GM23338 (cell line): ENCODE measurements around the gene SH3RF3.

Experiments
- CREB1 ChIP-seq: fragments of 250-450 bp; sonication (Bioruptor Pico); IDR thresholded peaks from 2 replicates; pipeline ENCODE4 v1.5.0; 2020; ENCODE audit warnings: low read depth, mild to moderate bottlenecking, moderate library complexity
- CTCF ChIP-seq, 2 experiments: fragments of 200-600 bp in 1 of 2; sonication (generic) in 1 of 2; conservative IDR thresholded peaks; 2 replicates each; pipeline versions ENCODE4 v1.5.1 to v1.6.1; 2016 to 2017; ENCODE audit warnings: antibody characterized with exemption in 2 of 2, low read depth in 2 of 2, mild to moderate bottlenecking in 2 of 2, moderate library complexity in 1 of 2
- ETS1 ChIP-seq: IDR thresholded peaks from 2 replicates; pipeline ENCODE4 v1.6.1; 2016; ENCODE audit warnings: antibody characterized with exemption
- EZH2 ChIP-seq: fragments of 200-600 bp; sonication (generic); IDR thresholded peaks from one replicate; pipeline ENCODE4 v1.8.0; 2017; ENCODE audit warnings: antibody characterized with exemption, mild to moderate bottlenecking, low read depth; ENCODE audit not compliant: unreplicated experiment
- EZH2phosphoT487 ChIP-seq: fragments of 200-600 bp; sonication (generic); IDR thresholded peaks from one replicate; pipeline ENCODE4 v1.8.1; 2018; ENCODE audit warnings: antibody characterized with exemption; ENCODE audit not compliant: unreplicated experiment
- JUNB ChIP-seq: IDR thresholded peaks from one replicate; pipeline ENCODE4 v1.6.1; 2016; ENCODE audit warnings: antibody characterized with exemption; ENCODE audit not compliant: unreplicated experiment
- NANOG ChIP-seq: IDR thresholded peaks from 2 replicates; pipeline ENCODE4 v1.6.1; 2016; ENCODE audit warnings: antibody characterized with exemption, borderline replicate concordance
- POLR2AphosphoS5 ChIP-seq: IDR thresholded peaks from 2 replicates; pipeline ENCODE4 v1.6.1; 2016; ENCODE audit warnings: antibody characterized with exemption, low read depth
- REST ChIP-seq: IDR thresholded peaks from one replicate; pipeline ENCODE4 v1.6.1; 2018; ENCODE audit warnings: antibody characterized with exemption; ENCODE audit not compliant: unreplicated experiment
- ZNF331 ChIP-seq: fragments of 250-450 bp; sonication (Bioruptor Pico); IDR thresholded peaks from 2 replicates; pipeline ENCODE4 v1.5.0; 2020; ENCODE audit warnings: low read depth, mild to moderate bottlenecking, moderate library complexity
- ZNF462 ChIP-seq: fragments of 250-450 bp; sonication (Bioruptor Pico); IDR thresholded peaks from 2 replicates; pipeline ENCODE4 v1.5.0; 2020; ENCODE audit warnings: mild to moderate bottlenecking, moderate library complexity

- TF ChIP-seq CTCF (conservative IDR thresholded peaks at IDR 0.05; ENCODE audit: low read depth in 2 of 2) (no peak), CREB1 (CRISPR knock-in tag) (no peak), POLR2AphosphoS5 (no peak), REST (no peak), EZH2 (no peak), EZH2phosphoT487 (no peak), ZNF462 (no peak), ZNF331 (CRISPR knock-in tag) (no peak), ETS1 (no peak), NANOG (no peak), JUNB (no peak)
Observed at GRCh38 chr2:109130723-109130995, 1.7 kb downstream of the SH3RF3 start.
